HEK293 (cell line): ENCODE results near the gene WDR76.

Source experiments
- IKZF3 ChIP-seq: fragments of 450-650 bp; IDR thresholded peaks from 2 replicates; pipeline ENCODE4 v1.5.0; 2018; ENCODE audit warnings: missing biosample characterization, mild to moderate bottlenecking, missing genetic modification characterization, moderate library complexity
- KLF9 ChIP-seq: fragments of 450-650 bp; formaldehyde crosslinking; IDR thresholded peaks from 2 replicates; pipeline ENCODE4 v1.5.1; 2016; ENCODE audit warnings: missing biosample characterization, missing genetic modification characterization, low read depth
- PRDM1 ChIP-seq: fragments of 450-650 bp; formaldehyde crosslinking; IDR thresholded peaks from 2 replicates; pipeline ENCODE4; 2016; ENCODE audit warnings: missing biosample characterization, missing genetic modification characterization
- SP7 ChIP-seq: fragments of 450-650 bp; formaldehyde crosslinking; IDR thresholded peaks from 2 replicates; pipeline ENCODE4 v1.5.1; 2016; ENCODE audit warnings: missing biosample characterization, missing genetic modification characterization
- ZBTB1 ChIP-seq: fragments of 450-650 bp; formaldehyde crosslinking; IDR thresholded peaks from 2 replicates; pipeline ENCODE4 v1.5.1; 2016; ENCODE audit warnings: missing biosample characterization, missing genetic modification characterization
- ZFP37 ChIP-seq: fragments of 450-650 bp; formaldehyde crosslinking; IDR thresholded peaks from 2 replicates; pipeline ENCODE4 v1.5.1; 2016; ENCODE audit warnings: missing biosample characterization, missing genetic modification characterization
- ZFP41 ChIP-seq: fragments of 450-650 bp; formaldehyde crosslinking; IDR thresholded peaks from 2 replicates; pipeline ENCODE4 v1.5.1; 2016; ENCODE audit warnings: missing biosample characterization, missing genetic modification characterization, borderline replicate concordance
- ZNF23 ChIP-seq: fragments of 450-650 bp; formaldehyde crosslinking; IDR thresholded peaks from 2 replicates; pipeline ENCODE4 v1.5.1; 2016; ENCODE audit warnings: missing biosample characterization, missing genetic modification characterization, borderline replicate concordance
- ZNF510 ChIP-seq: fragments of 450-650 bp; formaldehyde crosslinking; IDR thresholded peaks from 2 replicates; pipeline ENCODE4 v1.5.1; 2018; ENCODE audit warnings: mild to moderate bottlenecking, missing genetic modification characterization, missing biosample characterization; ENCODE audit not compliant: insufficient replicate concordance
- ZNF626 ChIP-seq: fragments of 450-650 bp; sonication (Bioruptor Pico); formaldehyde crosslinking; IDR thresholded peaks from 2 replicates; pipeline ENCODE4 v1.5.1; 2018; ENCODE audit warnings: missing biosample characterization, missing genetic modification characterization, inconsistent platforms
- ZNF776 ChIP-seq: fragments of 450-650 bp; formaldehyde crosslinking; IDR thresholded peaks from 2 replicates; pipeline ENCODE4 v1.5.0; 2017; ENCODE audit warnings: missing biosample characterization, missing genetic modification characterization, borderline replicate concordance
- TF ChIP-seq, protein P1 (sequence below): fragments of 450-650 bp; formaldehyde crosslinking; IDR thresholded peaks from 2 replicates; pipeline ENCODE4 v1.5.1; 2016; ENCODE audit warnings: missing biosample characterization, missing genetic modification characterization
- TF ChIP-seq, protein P2 (sequence below): fragments of 450-650 bp; formaldehyde crosslinking; IDR thresholded peaks from 2 replicates; pipeline ENCODE4 v1.5.1; 2016; ENCODE audit warnings: missing biosample characterization, missing genetic modification characterization
- TF ChIP-seq, protein P3 (sequence below): fragments of 450-650 bp; formaldehyde crosslinking; IDR thresholded peaks from 2 replicates; pipeline ENCODE4 v1.5.1; 2016; ENCODE audit warnings: missing biosample characterization, missing genetic modification characterization

DNA sequence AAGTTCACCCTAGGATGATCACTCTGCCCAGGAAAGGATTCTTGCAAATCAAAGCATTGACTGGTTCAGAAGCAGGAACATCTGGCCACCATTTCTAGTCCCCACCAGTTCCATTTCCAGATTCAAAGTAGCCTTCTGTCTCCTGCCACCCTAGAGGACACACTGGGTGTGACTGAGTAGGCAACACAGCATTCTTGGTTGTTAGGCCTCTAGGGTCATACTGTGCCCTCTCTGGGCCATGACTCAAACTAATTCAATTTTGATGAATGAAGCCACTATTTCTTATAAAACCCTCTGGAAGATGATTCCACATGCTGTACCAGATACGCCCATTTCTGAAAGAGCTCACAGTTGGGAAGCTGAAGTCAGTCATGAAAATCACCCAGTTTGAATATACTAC lies 69.7 kb downstream of the WDR76 start:
- TF ChIP-seq, protein P1, sequence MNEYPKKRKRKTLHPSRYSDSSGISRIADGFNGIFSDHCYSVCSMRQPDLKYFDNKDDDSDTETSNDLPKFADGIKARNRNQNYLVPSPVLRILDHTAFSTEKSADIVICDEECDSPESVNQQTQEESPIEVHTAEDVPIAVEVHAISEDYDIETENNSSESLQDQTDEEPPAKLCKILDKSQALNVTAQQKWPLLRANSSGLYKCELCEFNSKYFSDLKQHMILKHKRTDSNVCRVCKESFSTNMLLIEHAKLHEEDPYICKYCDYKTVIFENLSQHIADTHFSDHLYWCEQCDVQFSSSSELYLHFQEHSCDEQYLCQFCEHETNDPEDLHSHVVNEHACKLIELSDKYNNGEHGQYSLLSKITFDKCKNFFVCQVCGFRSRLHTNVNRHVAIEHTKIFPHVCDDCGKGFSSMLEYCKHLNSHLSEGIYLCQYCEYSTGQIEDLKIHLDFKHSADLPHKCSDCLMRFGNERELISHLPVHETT: no peak
- TF ChIP-seq ZNF23 (no peak), ZNF776 (tag by site-specific recombination) (no peak), IKZF3 (tag by site-specific recombination) (no peak), ZFP37 (tag by site-specific recombination) (no peak), ZFP41 (tag by site-specific recombination) (no peak), PRDM1 (tag by site-specific recombination) (no peak), KLF9 (no peak), SP7 (tag by site-specific recombination) (no peak), ZBTB1 (tag by site-specific recombination) (no peak), ZNF626 (tag by site-specific recombination) (no peak), ZNF510 (no peak)
- TF ChIP-seq, protein P2, sequence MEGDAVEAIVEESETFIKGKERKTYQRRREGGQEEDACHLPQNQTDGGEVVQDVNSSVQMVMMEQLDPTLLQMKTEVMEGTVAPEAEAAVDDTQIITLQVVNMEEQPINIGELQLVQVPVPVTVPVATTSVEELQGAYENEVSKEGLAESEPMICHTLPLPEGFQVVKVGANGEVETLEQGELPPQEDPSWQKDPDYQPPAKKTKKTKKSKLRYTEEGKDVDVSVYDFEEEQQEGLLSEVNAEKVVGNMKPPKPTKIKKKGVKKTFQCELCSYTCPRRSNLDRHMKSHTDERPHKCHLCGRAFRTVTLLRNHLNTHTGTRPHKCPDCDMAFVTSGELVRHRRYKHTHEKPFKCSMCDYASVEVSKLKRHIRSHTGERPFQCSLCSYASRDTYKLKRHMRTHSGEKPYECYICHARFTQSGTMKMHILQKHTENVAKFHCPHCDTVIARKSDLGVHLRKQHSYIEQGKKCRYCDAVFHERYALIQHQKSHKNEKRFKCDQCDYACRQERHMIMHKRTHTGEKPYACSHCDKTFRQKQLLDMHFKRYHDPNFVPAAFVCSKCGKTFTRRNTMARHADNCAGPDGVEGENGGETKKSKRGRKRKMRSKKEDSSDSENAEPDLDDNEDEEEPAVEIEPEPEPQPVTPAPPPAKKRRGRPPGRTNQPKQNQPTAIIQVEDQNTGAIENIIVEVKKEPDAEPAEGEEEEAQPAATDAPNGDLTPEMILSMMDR (tag by site-specific recombination): no peak
- TF ChIP-seq, protein P3, sequence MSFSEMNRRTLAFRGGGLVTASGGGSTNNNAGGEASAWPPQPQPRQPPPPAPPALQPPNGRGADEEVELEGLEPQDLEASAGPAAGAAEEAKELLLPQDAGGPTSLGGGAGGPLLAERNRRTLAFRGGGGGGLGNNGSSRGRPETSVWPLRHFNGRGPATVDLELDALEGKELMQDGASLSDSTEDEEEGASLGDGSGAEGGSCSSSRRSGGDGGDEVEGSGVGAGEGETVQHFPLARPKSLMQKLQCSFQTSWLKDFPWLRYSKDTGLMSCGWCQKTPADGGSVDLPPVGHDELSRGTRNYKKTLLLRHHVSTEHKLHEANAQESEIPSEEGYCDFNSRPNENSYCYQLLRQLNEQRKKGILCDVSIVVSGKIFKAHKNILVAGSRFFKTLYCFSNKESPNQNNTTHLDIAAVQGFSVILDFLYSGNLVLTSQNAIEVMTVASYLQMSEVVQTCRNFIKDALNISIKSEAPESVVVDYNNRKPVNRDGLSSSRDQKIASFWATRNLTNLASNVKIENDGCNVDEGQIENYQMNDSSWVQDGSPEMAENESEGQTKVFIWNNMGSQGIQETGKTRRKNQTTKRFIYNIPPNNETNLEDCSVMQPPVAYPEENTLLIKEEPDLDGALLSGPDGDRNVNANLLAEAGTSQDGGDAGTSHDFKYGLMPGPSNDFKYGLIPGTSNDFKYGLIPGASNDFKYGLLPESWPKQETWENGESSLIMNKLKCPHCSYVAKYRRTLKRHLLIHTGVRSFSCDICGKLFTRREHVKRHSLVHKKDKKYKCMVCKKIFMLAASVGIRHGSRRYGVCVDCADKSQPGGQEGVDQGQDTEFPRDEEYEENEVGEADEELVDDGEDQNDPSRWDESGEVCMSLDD (tag by site-specific recombination): no peak
